ENCODE data around the gene MND1. TPM values are rescaled to one million over a fixed set of nuclear protein-coding genes. Genes with fewer than 3 reads are reported as not detected.
"Not testable (repeated sequence)": the region's sequence is repeated elsewhere in the genome, so short reads cannot be mapped to it uniquely, and the experiment has no call there.

Gene MND1
- total RNA-seq, 1 donor from 2014 or later: 20.9 TPM

- intact Hi-C loops (cut with micrococcal nuclease): no loop called here
Observed at GRCh38 chr4:153394945-153395344, 50.5 kb downstream of the MND1 start.

- intact Hi-C loops (cut with micrococcal nuclease): no loop called here
Observed at GRCh38 chr4:153398713-153399112, 54.2 kb downstream of the MND1 start.

GRCh38 chr4:153399358-153399757 lies 54.9 kb downstream of the MND1 start:
- intact Hi-C loops (cut with micrococcal nuclease): no loop called here

GRCh38 chr4:153401501-153401900 lies 57.0 kb downstream of the MND1 start:
- intact Hi-C loops (cut with micrococcal nuclease): no loop called here

- intact Hi-C loops (cut with micrococcal nuclease): no loop called here
Observed at GRCh38 chr4:153402366-153402765, 57.9 kb downstream of the MND1 start.

GRCh38 chr4:153403726-153404125 lies 59.2 kb downstream of the MND1 start:
- intact Hi-C loops (cut with micrococcal nuclease): no loop called here

- intact Hi-C loops (cut with micrococcal nuclease): no loop called here
Observed at GRCh38 chr4:153407906-153408305, 63.4 kb downstream of the MND1 start.

GRCh38 chr4:153408932-153409331 lies 64.4 kb downstream of the MND1 start:
- intact Hi-C loops (cut with micrococcal nuclease): no loop called here

GRCh38 chr4:153409412-153409811 lies 64.9 kb downstream of the MND1 start:
- intact Hi-C loops (cut with micrococcal nuclease): no loop called here

GRCh38 chr4:153409924-153410501 lies 65.5 kb downstream of the MND1 start:
- intact Hi-C loops (cut with micrococcal nuclease): no loop called here

- intact Hi-C loops (cut with micrococcal nuclease): no loop called here
Observed at GRCh38 chr4:153413842-153414241, 69.4 kb downstream of the MND1 start.

GRCh38 chr4:153416456-153416855 lies 72.0 kb downstream of the MND1 start:
- intact Hi-C loops (cut with micrococcal nuclease): not testable (repeated sequence)

GRCh38 chr4:153418121-153418520 lies 73.6 kb downstream of the MND1 start:
- intact Hi-C loops (cut with micrococcal nuclease): no loop called here

- intact Hi-C loops (cut with micrococcal nuclease): no loop called here
Observed at GRCh38 chr4:153418558-153418957, 74.1 kb downstream of the MND1 start.

GRCh38 chr4:153419029-153419428 lies 74.5 kb downstream of the MND1 start:
- intact Hi-C loops (cut with micrococcal nuclease): no loop called here

GRCh38 chr4:153419673-153420278 lies 75.3 kb downstream of the MND1 start:
- intact Hi-C loops (cut with micrococcal nuclease): no loop called here

- intact Hi-C loops (cut with micrococcal nuclease): no loop called here
Observed at GRCh38 chr4:153420361-153420760, 75.9 kb downstream of the MND1 start.

- intact Hi-C loops (cut with micrococcal nuclease): loop anchor here (1.0 kb wide), 1 partner anchor 77 kb away; no protein-coding TSS in a partner anchor
Observed at GRCh38 chr4:153421941-153422340, 77.5 kb downstream of the MND1 start.

GRCh38 chr4:153426207-153426885 lies 81.9 kb downstream of the MND1 start:
- intact Hi-C loops (cut with micrococcal nuclease): loop anchor here (1.0 kb wide), 1 partner anchor 148 kb away; no protein-coding TSS in a partner anchor

- intact Hi-C loops (cut with micrococcal nuclease): no loop called here
Observed at GRCh38 chr4:153427363-153428071, 83.0 kb downstream of the MND1 start.

- intact Hi-C loops (cut with micrococcal nuclease): no loop called here
Observed at GRCh38 chr4:153428941-153429475, 84.5 kb downstream of the MND1 start.

Measured in T-helper 2 cell treated with Interferon-gamma antibody and Interleukin-4, amounts not matched to agents 100 ng/mL and 5 ng/mL, for 36 hours (primary cell).